D721Med (cell line): ENCODE results near the gene GUCA1A.
"Not testable (repeated sequence)": the region's sequence is repeated elsewhere in the genome, so short reads cannot be mapped to it uniquely, and the experiment has no call there.

Experiments used
- DNase-seq: peaks from one replicate; pipeline ENCODE4 v3.0.0; 2011; ENCODE audit warnings: low spot score; ENCODE audit not compliant: insufficient read length
- FAIRE-seq: peaks from 2 replicates; lab custom pipeline; 2011; peaks lifted over from hg19 to GRCh38; lab: Jason Lieb, UNC
- CTCF ChIP-seq: IDR thresholded peaks from 2 replicates; pipeline ENCODE4 v1.5.1; 2012; ENCODE audit warnings: mild to moderate bottlenecking, control low read depth; ENCODE audit not compliant: insufficient read depth; ENCODE audit errors: missing control alignments

Gene GUCA1A

GRCh38 chr6:42199106-42199981, 26.2 kb downstream of the GUCA1A start:
- TF ChIP-seq CTCF, result no peak
- DNase-seq (no peak), FAIRE-seq (no peak)

GRCh38 chr6:42200035-42200434, 26.9 kb downstream of the GUCA1A start:
- FAIRE-seq (no peak), DNase-seq (no peak)
- no peak for TF ChIP-seq CTCF

- FAIRE-seq, result no peak
- TF ChIP-seq CTCF, result no peak
These were observed 28.2 kb downstream of the GUCA1A start for GRCh38 chr6:42201382-42201781.

GRCh38 chr6:42202131-42202915, 29.2 kb downstream of the GUCA1A start:
- not testable (repeated sequence) for FAIRE-seq, DNase-seq

More at GRCh38 chr6:42201382-42201781, 28.2 kb downstream of the GUCA1A start:
- no peak for DNase-seq

GRCh38 chr6:42203183-42203582, 30.0 kb downstream of the GUCA1A start:
- no peak for TF ChIP-seq CTCF
- DNase-seq (no peak), FAIRE-seq (no peak)

- FAIRE-seq, result no peak
- no peak for DNase-seq
- TF ChIP-seq CTCF, result no peak
These were observed 31.7 kb downstream of the GUCA1A start for GRCh38 chr6:42204768-42205282.

- FAIRE-seq, DNase-seq: not testable (repeated sequence)
These were observed 34.4 kb downstream of the GUCA1A start for GRCh38 chr6:42207559-42207958.
